Measurements from ENCODE around the gene WNT3A. TPM values are rescaled to one million over a fixed set of nuclear protein-coding genes. Genes with fewer than 3 reads are reported as not detected.
A peak's percentile ranks its signal among the peaks of the same experiment; 100 is the strongest.

The WNT3A gene
- total and polyA plus RNA-seq, 9 of the 15 experiments (the other 6 are each of a cell fraction or from before 2014, with no cell fraction given) = not detected

DNA sequence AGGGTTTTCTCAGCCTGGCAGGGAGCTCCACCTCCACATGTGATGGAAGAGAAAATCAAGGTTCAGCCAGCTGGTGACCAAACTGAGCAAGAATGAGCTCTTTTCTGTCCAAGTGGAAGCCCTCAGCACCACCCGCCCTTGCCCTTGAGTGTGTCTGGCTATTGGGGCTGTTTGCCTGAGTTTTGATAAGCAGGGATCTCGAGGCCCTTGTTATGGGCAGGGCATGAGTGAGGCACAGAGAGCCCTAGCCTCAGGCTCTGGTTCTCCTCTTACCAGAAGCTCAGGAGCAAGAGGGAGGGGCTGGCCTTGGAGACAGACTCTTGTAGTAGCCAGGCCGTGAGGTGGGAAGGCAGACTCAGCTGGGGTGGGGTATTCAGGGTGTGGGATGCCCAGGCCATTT is 38.2 kb downstream of the WNT3A start:
- no peak for FAIRE-seq
- DNase-seq (ENCODE audit: extremely low read depth in 1 of 4, low spot score in 3 of 4) = no peak
- Histone ChIP-seq H3K79me2 (ENCODE audit: control insufficient read depth, insufficient read depth, low read length) (no peaks in the 10 kb centered on the region), H2AFZ (ENCODE audit: low read depth, low read length) (no peak overlapping the region), H4K20me1 (replicated peaks; ENCODE audit: control insufficient read depth, insufficient read depth, low read length) (0 out of 2 replicates have a peak, but pooled peaks cover 7% of the 10 kb centered on the region), H3K9me1 (ENCODE audit: control insufficient read depth, insufficient read depth, low read length) (peaks cover 4% of the 10 kb centered on the region), H3K4me2 (ENCODE audit: insufficient read depth, low read length) (no peak overlapping the region), H3K9me3 (replicated peaks; ENCODE audit: control insufficient read depth, insufficient read depth, low read depth, low read length) (no peaks in the 10 kb centered on the region), H3K27ac (ENCODE audit: extremely low read depth, low read depth, low read length) (no peak overlapping the region), H3K27me3 (ENCODE audit: control insufficient read depth in 2 of 2, insufficient read depth in 2 of 2, low read length in 2 of 2) (peaks cover 33 to 65% of the 10 kb centered on the region in 2 experiments), H3K36me3 (ENCODE audit: control insufficient read depth, insufficient read depth, low read length) (no peaks in the 10 kb centered on the region), H3K4me3 (no peak overlapping the region), H3K4me1 (replicated peaks in 1 of 2; ENCODE audit: control insufficient read depth in 2 of 2, insufficient read depth in 2 of 2, low read length in 2 of 2) (0 out of 5 replicates have a peak, but pooled peaks cover 0 to 3% of the 10 kb centered on the region in 2 experiments), H3K9ac (ENCODE audit: insufficient read depth in 1 of 2, low read depth in 2 of 2, low read length in 2 of 2) (peak overlapping the region in 1 of 2 experiments; percentile 28; a peak in 1 of 4 replicates)
- 0% methylated on average over 3 of the region's 3 CpGs for WGBS (ENCODE audit: insufficient coverage, low coverage, missing lambda C conversion rate)
- no TSS peak for BruUV-seq (replicated peaks)
- POLR2A ChIA-PET = interaction anchor here (0.6 to 1.8 kb wide), 5 partner anchors 10 to 37 kb away, joined by 3 to 4 read pairs (median 3); partner anchors contain the start of gene ARF1
- intact Hi-C loops (cut with micrococcal nuclease) (no loop called here), in situ Hi-C loops (cut with MboI) (no loop called here)
- no peak for ATAC-seq
- CTCF ChIA-PET (ENCODE audit: low intra/inter-chr PET ratio) = no interaction called here
- TF ChIP-seq E2F3 (CRISPR knock-in tag; IDR thresholded peaks at IDR 0.05) (no peak), POLR2H (tag; IDR thresholded peaks at IDR 0.05; ENCODE audit: low read depth) (no peak), HIVEP1 (CRISPR knock-in tag; IDR thresholded peaks at IDR 0.05) (no peak), TRIM24 (IDR thresholded peaks at IDR 0.05) (no peak), RNF2 (IDR thresholded peaks at IDR 0.05) (no peak), TCF7L2 (IDR thresholded peaks at IDR 0.05; ENCODE audit: low read depth, low read length) (no peak), HMG20B (CRISPR knock-in tag; IDR thresholded peaks at IDR 0.05) (no peak)
- TF ChIP-seq, protein P1, sequence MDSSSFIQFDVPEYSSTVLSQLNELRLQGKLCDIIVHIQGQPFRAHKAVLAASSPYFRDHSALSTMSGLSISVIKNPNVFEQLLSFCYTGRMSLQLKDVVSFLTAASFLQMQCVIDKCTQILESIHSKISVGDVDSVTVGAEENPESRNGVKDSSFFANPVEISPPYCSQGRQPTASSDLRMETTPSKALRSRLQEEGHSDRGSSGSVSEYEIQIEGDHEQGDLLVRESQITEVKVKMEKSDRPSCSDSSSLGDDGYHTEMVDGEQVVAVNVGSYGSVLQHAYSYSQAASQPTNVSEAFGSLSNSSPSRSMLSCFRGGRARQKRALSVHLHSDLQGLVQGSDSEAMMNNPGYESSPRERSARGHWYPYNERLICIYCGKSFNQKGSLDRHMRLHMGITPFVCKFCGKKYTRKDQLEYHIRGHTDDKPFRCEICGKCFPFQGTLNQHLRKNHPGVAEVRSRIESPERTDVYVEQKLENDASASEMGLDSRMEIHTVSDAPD (CRISPR knock-in tag; IDR thresholded peaks at IDR 0.05) = no peak
- TF ChIP-seq, protein P2, sequence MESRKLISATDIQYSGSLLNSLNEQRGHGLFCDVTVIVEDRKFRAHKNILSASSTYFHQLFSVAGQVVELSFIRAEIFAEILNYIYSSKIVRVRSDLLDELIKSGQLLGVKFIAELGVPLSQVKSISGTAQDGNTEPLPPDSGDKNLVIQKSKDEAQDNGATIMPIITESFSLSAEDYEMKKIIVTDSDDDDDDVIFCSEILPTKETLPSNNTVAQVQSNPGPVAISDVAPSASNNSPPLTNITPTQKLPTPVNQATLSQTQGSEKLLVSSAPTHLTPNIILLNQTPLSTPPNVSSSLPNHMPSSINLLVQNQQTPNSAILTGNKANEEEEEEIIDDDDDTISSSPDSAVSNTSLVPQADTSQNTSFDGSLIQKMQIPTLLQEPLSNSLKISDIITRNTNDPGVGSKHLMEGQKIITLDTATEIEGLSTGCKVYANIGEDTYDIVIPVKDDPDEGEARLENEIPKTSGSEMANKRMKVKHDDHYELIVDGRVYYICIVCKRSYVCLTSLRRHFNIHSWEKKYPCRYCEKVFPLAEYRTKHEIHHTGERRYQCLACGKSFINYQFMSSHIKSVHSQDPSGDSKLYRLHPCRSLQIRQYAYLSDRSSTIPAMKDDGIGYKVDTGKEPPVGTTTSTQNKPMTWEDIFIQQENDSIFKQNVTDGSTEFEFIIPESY (CRISPR knock-in tag; IDR thresholded peaks at IDR 0.05) = no peak
- TF ChIP-seq, protein P3, sequence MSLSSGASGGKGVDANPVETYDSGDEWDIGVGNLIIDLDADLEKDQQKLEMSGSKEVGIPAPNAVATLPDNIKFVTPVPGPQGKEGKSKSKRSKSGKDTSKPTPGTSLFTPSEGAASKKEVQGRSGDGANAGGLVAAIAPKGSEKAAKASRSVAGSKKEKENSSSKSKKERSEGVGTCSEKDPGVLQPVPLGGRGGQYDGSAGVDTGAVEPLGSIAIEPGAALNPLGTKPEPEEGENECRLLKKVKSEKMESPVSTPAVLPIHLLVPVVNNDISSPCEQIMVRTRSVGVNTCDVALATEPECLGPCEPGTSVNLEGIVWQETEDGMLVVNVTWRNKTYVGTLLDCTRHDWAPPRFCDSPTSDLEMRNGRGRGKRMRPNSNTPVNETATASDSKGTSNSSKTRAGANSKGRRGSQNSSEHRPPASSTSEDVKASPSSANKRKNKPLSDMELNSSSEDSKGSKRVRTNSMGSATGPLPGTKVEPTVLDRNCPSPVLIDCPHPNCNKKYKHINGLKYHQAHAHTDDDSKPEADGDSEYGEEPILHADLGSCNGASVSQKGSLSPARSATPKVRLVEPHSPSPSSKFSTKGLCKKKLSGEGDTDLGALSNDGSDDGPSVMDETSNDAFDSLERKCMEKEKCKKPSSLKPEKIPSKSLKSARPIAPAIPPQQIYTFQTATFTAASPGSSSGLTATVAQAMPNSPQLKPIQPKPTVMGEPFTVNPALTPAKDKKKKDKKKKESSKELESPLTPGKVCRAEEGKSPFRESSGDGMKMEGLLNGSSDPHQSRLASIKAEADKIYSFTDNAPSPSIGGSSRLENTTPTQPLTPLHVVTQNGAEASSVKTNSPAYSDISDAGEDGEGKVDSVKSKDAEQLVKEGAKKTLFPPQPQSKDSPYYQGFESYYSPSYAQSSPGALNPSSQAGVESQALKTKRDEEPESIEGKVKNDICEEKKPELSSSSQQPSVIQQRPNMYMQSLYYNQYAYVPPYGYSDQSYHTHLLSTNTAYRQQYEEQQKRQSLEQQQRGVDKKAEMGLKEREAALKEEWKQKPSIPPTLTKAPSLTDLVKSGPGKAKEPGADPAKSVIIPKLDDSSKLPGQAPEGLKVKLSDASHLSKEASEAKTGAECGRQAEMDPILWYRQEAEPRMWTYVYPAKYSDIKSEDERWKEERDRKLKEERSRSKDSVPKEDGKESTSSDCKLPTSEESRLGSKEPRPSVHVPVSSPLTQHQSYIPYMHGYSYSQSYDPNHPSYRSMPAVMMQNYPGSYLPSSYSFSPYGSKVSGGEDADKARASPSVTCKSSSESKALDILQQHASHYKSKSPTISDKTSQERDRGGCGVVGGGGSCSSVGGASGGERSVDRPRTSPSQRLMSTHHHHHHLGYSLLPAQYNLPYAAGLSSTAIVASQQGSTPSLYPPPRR (CRISPR knock-in tag; IDR thresholded peaks at IDR 0.05; ENCODE audit: borderline replicate concordance) = no peak
- TF ChIP-seq, protein P4, sequence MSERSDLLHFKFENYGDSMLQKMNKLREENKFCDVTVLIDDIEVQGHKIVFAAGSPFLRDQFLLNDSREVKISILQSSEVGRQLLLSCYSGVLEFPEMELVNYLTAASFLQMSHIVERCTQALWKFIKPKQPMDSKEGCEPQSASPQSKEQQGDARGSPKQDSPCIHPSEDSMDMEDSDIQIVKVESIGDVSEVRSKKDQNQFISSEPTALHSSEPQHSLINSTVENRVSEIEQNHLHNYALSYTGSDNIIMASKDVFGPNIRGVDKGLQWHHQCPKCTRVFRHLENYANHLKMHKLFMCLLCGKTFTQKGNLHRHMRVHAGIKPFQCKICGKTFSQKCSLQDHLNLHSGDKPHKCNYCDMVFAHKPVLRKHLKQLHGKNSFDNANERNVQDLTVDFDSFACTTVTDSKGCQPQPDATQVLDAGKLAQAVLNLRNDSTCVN (CRISPR knock-in tag; IDR thresholded peaks at IDR 0.05) = no peak
- TF ChIP-seq, protein P5, sequence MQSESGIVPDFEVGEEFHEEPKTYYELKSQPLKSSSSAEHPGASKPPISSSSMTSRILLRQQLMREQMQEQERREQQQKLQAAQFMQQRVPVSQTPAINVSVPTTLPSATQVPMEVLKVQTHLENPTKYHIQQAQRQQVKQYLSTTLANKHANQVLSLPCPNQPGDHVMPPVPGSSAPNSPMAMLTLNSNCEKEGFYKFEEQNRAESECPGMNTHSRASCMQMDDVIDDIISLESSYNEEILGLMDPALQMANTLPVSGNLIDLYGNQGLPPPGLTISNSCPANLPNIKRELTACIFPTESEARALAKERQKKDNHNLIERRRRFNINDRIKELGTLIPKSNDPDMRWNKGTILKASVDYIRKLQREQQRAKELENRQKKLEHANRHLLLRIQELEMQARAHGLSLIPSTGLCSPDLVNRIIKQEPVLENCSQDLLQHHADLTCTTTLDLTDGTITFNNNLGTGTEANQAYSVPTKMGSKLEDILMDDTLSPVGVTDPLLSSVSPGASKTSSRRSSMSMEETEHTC (IDR thresholded peaks at IDR 0.05) = no peak
